Mammary epithelial cell (primary cell): Measurements from ENCODE around the gene S100A10.

Source experiments
- EZH2 ChIP-seq: IDR thresholded peaks from 2 replicates; pipeline ENCODE4 v1.6.1; 2012; ENCODE audit warnings: low read length, inconsistent platforms, borderline replicate concordance
- TF ChIP-seq, protein P1 (sequence below), 2 donors: IDR thresholded peaks in 1 of 2; conservative IDR thresholded peaks in 1 of 2; 2 replicates each; pipeline ENCODE4 v1.5.1; 2011 to 2012; ENCODE audit warnings: inconsistent platforms in 2 of 2, low read length in 2 of 2, mild to moderate bottlenecking in 2 of 2, control low read depth in 1 of 2, low read depth in 1 of 2; ENCODE audit not compliant: insufficient read depth in 1 of 2; ENCODE audit errors: extremely low read depth in 1 of 2

DNA sequence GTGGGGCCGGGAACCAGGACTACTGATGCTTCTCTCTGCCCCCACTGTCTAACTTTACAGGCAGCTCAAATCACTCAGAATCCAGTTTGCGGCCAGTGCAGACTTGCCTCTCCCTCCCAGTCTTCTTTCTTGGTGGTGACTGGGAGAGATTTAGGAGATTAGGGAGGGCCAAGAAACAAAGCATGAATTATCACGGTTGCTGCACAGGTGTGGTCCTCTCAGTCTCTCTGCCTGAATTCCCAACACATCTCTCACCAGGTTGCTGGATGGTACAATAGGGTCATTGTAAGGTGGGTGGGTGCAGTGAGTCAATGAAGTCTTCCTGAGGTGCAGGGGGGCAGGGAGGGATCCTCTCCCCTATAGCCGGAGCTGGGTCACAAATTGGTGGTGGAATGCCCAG is 30.6 kb upstream of the S100A10 start:
- TF ChIP-seq, protein P1, sequence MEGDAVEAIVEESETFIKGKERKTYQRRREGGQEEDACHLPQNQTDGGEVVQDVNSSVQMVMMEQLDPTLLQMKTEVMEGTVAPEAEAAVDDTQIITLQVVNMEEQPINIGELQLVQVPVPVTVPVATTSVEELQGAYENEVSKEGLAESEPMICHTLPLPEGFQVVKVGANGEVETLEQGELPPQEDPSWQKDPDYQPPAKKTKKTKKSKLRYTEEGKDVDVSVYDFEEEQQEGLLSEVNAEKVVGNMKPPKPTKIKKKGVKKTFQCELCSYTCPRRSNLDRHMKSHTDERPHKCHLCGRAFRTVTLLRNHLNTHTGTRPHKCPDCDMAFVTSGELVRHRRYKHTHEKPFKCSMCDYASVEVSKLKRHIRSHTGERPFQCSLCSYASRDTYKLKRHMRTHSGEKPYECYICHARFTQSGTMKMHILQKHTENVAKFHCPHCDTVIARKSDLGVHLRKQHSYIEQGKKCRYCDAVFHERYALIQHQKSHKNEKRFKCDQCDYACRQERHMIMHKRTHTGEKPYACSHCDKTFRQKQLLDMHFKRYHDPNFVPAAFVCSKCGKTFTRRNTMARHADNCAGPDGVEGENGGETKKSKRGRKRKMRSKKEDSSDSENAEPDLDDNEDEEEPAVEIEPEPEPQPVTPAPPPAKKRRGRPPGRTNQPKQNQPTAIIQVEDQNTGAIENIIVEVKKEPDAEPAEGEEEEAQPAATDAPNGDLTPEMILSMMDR (conservative IDR thresholded peaks at IDR 0.05 in 1 of 2, IDR thresholded peaks at IDR 0.05 in 1 of 2; ENCODE audit: extremely low read depth in 1 of 2, insufficient read depth in 1 of 2, low read depth in 1 of 2, low read length in 2 of 2) = no peak
- no peak for TF ChIP-seq EZH2
